HL-60 (cell line): ENCODE results near the gene ACTL10.

Experiments used
- DNase-seq, 2 experiments: peaks; one replicate each; pipeline ENCODE4 v3.0.0-alpha.2; 2010 to 2020; ENCODE audit warnings: low read depth in 1 of 2, low spot score in 1 of 2
- H3K27ac ChIP-seq: fragments of 250-450 bp; sonication (Bioruptor Pico); replicated peaks from 2 replicates; pipeline ENCODE4 v1.5.1; 2020; ENCODE audit warnings: mild to moderate bottlenecking, moderate library complexity
- H3K27me3 ChIP-seq: fragments of 250-450 bp; sonication (Bioruptor Pico); 2 replicates; pipeline ENCODE4 v1.5.1; 2021; ENCODE audit warnings: mild to moderate bottlenecking, moderate library complexity; ENCODE audit not compliant: insufficient read depth, poor library complexity, severe bottlenecking
- H3K4me3 ChIP-seq: replicated peaks from 2 replicates; pipeline ENCODE4 v1.5.1; 2011; ENCODE audit warnings: mild to moderate bottlenecking, control low read depth, low read length; ENCODE audit not compliant: insufficient read depth
- GABPA ChIP-seq: IDR thresholded peaks from 2 replicates; pipeline ENCODE4 v1.6.1; 2012; ENCODE audit warnings: low read depth
- POLR2AphosphoS5 ChIP-seq: IDR thresholded peaks from 2 replicates; pipeline ENCODE4 v1.6.1; 2012; ENCODE audit warnings: low read depth
- SPI1 ChIP-seq: IDR thresholded peaks from 2 replicates; pipeline ENCODE4 v1.6.1; 2012; ENCODE audit warnings: low read depth, mild to moderate bottlenecking, borderline replicate concordance
- TF ChIP-seq, protein P1 (sequence below): IDR thresholded peaks from 2 replicates; pipeline ENCODE4 v1.6.1; 2012; ENCODE audit warnings: low read depth; ENCODE audit not compliant: insufficient replicate concordance
- TF ChIP-seq, protein P2 (sequence below): IDR thresholded peaks from one replicate; pipeline ENCODE4 v1.5.1; 2011; ENCODE audit warnings: low read length, control low read depth, inconsistent platforms; ENCODE audit not compliant: insufficient read depth

ACTL10 gene

GRCh38 chr20:33673114-33673409 lies 6.3 kb downstream of the ACTL10 start:
- Histone ChIP-seq H3K27me3 (no peaks in the 10 kb centered on the region), H3K27ac (no peak overlapping the region), H3K4me3 (no peak overlapping the region)
- no peak for DNase-seq
- TF ChIP-seq, protein P1, sequence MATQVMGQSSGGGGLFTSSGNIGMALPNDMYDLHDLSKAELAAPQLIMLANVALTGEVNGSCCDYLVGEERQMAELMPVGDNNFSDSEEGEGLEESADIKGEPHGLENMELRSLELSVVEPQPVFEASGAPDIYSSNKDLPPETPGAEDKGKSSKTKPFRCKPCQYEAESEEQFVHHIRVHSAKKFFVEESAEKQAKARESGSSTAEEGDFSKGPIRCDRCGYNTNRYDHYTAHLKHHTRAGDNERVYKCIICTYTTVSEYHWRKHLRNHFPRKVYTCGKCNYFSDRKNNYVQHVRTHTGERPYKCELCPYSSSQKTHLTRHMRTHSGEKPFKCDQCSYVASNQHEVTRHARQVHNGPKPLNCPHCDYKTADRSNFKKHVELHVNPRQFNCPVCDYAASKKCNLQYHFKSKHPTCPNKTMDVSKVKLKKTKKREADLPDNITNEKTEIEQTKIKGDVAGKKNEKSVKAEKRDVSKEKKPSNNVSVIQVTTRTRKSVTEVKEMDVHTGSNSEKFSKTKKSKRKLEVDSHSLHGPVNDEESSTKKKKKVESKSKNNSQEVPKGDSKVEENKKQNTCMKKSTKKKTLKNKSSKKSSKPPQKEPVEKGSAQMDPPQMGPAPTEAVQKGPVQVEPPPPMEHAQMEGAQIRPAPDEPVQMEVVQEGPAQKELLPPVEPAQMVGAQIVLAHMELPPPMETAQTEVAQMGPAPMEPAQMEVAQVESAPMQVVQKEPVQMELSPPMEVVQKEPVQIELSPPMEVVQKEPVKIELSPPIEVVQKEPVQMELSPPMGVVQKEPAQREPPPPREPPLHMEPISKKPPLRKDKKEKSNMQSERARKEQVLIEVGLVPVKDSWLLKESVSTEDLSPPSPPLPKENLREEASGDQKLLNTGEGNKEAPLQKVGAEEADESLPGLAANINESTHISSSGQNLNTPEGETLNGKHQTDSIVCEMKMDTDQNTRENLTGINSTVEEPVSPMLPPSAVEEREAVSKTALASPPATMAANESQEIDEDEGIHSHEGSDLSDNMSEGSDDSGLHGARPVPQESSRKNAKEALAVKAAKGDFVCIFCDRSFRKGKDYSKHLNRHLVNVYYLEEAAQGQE: no peak
- TF ChIP-seq, protein P2, sequence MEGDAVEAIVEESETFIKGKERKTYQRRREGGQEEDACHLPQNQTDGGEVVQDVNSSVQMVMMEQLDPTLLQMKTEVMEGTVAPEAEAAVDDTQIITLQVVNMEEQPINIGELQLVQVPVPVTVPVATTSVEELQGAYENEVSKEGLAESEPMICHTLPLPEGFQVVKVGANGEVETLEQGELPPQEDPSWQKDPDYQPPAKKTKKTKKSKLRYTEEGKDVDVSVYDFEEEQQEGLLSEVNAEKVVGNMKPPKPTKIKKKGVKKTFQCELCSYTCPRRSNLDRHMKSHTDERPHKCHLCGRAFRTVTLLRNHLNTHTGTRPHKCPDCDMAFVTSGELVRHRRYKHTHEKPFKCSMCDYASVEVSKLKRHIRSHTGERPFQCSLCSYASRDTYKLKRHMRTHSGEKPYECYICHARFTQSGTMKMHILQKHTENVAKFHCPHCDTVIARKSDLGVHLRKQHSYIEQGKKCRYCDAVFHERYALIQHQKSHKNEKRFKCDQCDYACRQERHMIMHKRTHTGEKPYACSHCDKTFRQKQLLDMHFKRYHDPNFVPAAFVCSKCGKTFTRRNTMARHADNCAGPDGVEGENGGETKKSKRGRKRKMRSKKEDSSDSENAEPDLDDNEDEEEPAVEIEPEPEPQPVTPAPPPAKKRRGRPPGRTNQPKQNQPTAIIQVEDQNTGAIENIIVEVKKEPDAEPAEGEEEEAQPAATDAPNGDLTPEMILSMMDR: no peak
- TF ChIP-seq SPI1 (no peak), GABPA (no peak), POLR2AphosphoS5 (no peak)

- Histone ChIP-seq H3K4me3 (peak overlapping the region; percentile 48), H3K27me3 (no peaks in the 10 kb centered on the region), H3K27ac (peak overlapping the region; percentile 37; the same call in 1 of the 2 replicates)
- DNase-seq: no peak
- no peak for TF ChIP-seq POLR2AphosphoS5
- TF ChIP-seq, protein P2: no peak
Observed at GRCh38 chr20:33673410-33674293, 6.9 kb downstream of the ACTL10 start.

GRCh38 chr20:33674294-33675135 lies 7.8 kb downstream of the ACTL10 start, which contains the start of gene NECAB3:
Gene NECAB3 (minus strand): TSS chr20:33674428. CDS start chr20:33674352, 76 bp downstream.
- TF ChIP-seq, protein P1: no peak
- TF ChIP-seq POLR2AphosphoS5: peak; percentile 17; the same call in 1 of the 2 replicates
- peak within 1 kb of the TSS; percentile 48 for H3K4me3 ChIP-seq
- peak within 1 kb of the TSS; percentile 37; the same call in 1 of the 2 replicates for H3K27ac ChIP-seq
- no peaks in the 10 kb centered on the region for H3K27me3 ChIP-seq
- peak; percentile 54 to 57 for DNase-seq
